SK-N-SH (cell line): ENCODE results near the gene DNHD1. TPM values are rescaled to one million over a fixed set of nuclear protein-coding genes. Genes with fewer than 3 reads are reported as not detected.

ENCODE experiments used
- CTCF ChIA-PET: fragments of 300-600, 350-600 bp; formaldehyde crosslinking; extraction: SDS; loops from one replicate; lab custom pipeline; 2021; lab: Yijun Ruan, JAX
- POLR2A ChIA-PET: fragments of 350-600 bp; sonication (Branson Sonifier 250); formaldehyde crosslinking; extraction: SDS; loops from one replicate; lab custom pipeline; 2020; ENCODE audit warnings: antibody characterized with exemption, inconsistent platforms; lab: Yijun Ruan, JAX
- DNase-seq: peaks from one replicate; pipeline ENCODE4 v3.0.0; 2012
- H2AFZ ChIP-seq: fragments of 200-600 bp; sonication (generic); 2 replicates; pipeline ENCODE4 v1.8.1; 2016; ENCODE audit warnings: antibody characterized with exemption, mild to moderate bottlenecking, low read depth
- H3F3A ChIP-seq: fragments of 200-600 bp; sonication (generic); replicated peaks from 2 replicates; pipeline ENCODE3; 2016; ENCODE audit warnings: antibody characterized with exemption, mild to moderate bottlenecking; ENCODE audit not compliant: insufficient read depth
- H3K27ac ChIP-seq, 2 experiments: fragments of 200-500 bp in 1 of 2; fragments of 200-600 bp in 1 of 2; sonication (Bioruptor generic) in 1 of 2; sonication (generic), shearing (Covaris generic) in 1 of 2; 2 replicates each; pipeline versions ENCODE4 v1.5.1 to v1.6.1; 2014 to 2016; ENCODE audit warnings: low read depth in 2 of 2, inconsistent platforms in 1 of 2, low read length in 1 of 2, mild to moderate bottlenecking in 1 of 2, mixed read lengths in 1 of 2
- H3K27me3 ChIP-seq: fragments of 200-600 bp; sonication (generic), shearing (Covaris generic); 2 replicates; pipeline ENCODE4 v1.6.1; 2016; ENCODE audit warnings: mixed run types; ENCODE audit not compliant: insufficient read depth
- H3K36me3 ChIP-seq, 2 experiments: fragments of 200-500 bp in 1 of 2; fragments of 200-600 bp in 1 of 2; sonication (Bioruptor generic) in 1 of 2; sonication (generic) in 1 of 2; replicated peaks in 1 of 2; 2 replicates each; pipeline versions ENCODE3 to v1.5.1; 2014 to 2016; ENCODE audit warnings: low read length in 1 of 2, mild to moderate bottlenecking in 1 of 2; ENCODE audit not compliant: insufficient read depth in 2 of 2, control insufficient read depth in 1 of 2
- H3K4me1 ChIP-seq, 2 experiments: fragments of 200-500 bp in 1 of 2; fragments of 200-600 bp in 1 of 2; sonication (Bioruptor generic) in 1 of 2; sonication (generic), shearing (Covaris generic) in 1 of 2; 2 replicates each; pipeline versions ENCODE4 v1.5.1 to v1.6.1; 2014 to 2016; ENCODE audit warnings: low read depth in 1 of 2, low read length in 1 of 2, mixed run types in 1 of 2; ENCODE audit not compliant: insufficient read depth in 2 of 2, control insufficient read depth in 1 of 2
- H3K4me2 ChIP-seq: fragments of 200-600 bp; sonication (generic), shearing (Covaris generic); 2 replicates; pipeline ENCODE4 v1.6.1; 2017; ENCODE audit warnings: mixed run types
- H3K4me3 ChIP-seq, 2 experiments: fragments of 200-500 bp in 1 of 2; fragments of 200-600 bp in 1 of 2; sonication (Bioruptor generic) in 1 of 2; sonication (generic), shearing (Covaris generic) in 1 of 2; 2 replicates each; pipeline versions ENCODE4 v1.5.1 to v1.8.1; 2014 to 2016; ENCODE audit warnings: low read depth in 2 of 2, inconsistent platforms in 1 of 2, low read length in 1 of 2, mild to moderate bottlenecking in 1 of 2, mixed read lengths in 1 of 2, moderate library complexity in 1 of 2
- H3K79me2 ChIP-seq: fragments of 200-600 bp; sonication (generic); 2 replicates; pipeline ENCODE4 v1.8.1; 2017; ENCODE audit warnings: mild to moderate bottlenecking; ENCODE audit not compliant: insufficient read depth
- H3K9ac ChIP-seq: fragments of 200-600 bp; sonication (generic); 2 replicates; pipeline ENCODE4 v1.6.1; 2017; ENCODE audit warnings: mixed run types
- H3K9me2 ChIP-seq: fragments of 200-600 bp; sonication (generic); 2 replicates; pipeline ENCODE4 v1.6.1; 2017; ENCODE audit warnings: mixed run types
- H3K9me3 ChIP-seq: fragments of 200-600 bp; sonication (generic); 2 replicates; pipeline ENCODE4 v1.6.1; 2017; ENCODE audit warnings: mixed run types, mild to moderate bottlenecking, moderate library complexity
- H4K20me1 ChIP-seq: fragments of 200-600 bp; sonication (generic); 2 replicates; pipeline ENCODE4 v1.6.1; 2017; ENCODE audit warnings: mild to moderate bottlenecking, mixed run types; ENCODE audit not compliant: insufficient read depth
- CHD2 ChIP-seq: fragments of 150-350 bp; IDR thresholded peaks from 2 replicates; pipeline ENCODE4 v1.6.1; 2018; ENCODE audit warnings: low read length; ENCODE audit not compliant: partially characterized antibody
- CTCF ChIP-seq: fragments of 200-600 bp; sonication (generic); IDR thresholded peaks from 2 replicates; pipeline ENCODE4 v1.6.1; 2017; ENCODE audit warnings: antibody characterized with exemption, mild to moderate bottlenecking, moderate library complexity
- ELF1 ChIP-seq: IDR thresholded peaks from 2 replicates; pipeline ENCODE4 v1.4.0; 2012
- EZH2phosphoT487 ChIP-seq: fragments of 200-600 bp; sonication (generic); IDR thresholded peaks from 2 replicates; pipeline ENCODE4 v1.6.1; 2017; ENCODE audit warnings: low read depth, mixed run types, mild to moderate bottlenecking, antibody characterized with exemption, moderate library complexity, borderline replicate concordance
- FOSL2 ChIP-seq: IDR thresholded peaks from 2 replicates; pipeline ENCODE4 v1.4.0; 2012; ENCODE audit warnings: low read depth, mild to moderate bottlenecking, moderate library complexity, borderline replicate concordance
- FOXJ3 ChIP-seq: sonication (generic); formaldehyde crosslinking; IDR thresholded peaks from 2 replicates; pipeline ENCODE4 v1.5.1; 2020; ENCODE audit warnings: mild to moderate bottlenecking, missing genetic modification reagents
- GATA2 ChIP-seq: sonication (generic); formaldehyde crosslinking; IDR thresholded peaks from 2 replicates; pipeline ENCODE4 v1.5.0; 2020; ENCODE audit warnings: mild to moderate bottlenecking, missing genetic modification reagents
- JUND ChIP-seq: IDR thresholded peaks from 2 replicates; pipeline ENCODE4 v1.4.0; 2012
- MEF2A ChIP-seq: IDR thresholded peaks from 2 replicates; pipeline ENCODE4 v1.4.0; 2012; ENCODE audit warnings: low read depth, borderline replicate concordance
- MXI1 ChIP-seq: IDR thresholded peaks from 2 replicates; pipeline ENCODE4 v1.6.1; 2012; ENCODE audit warnings: mild to moderate bottlenecking, low read depth, low read length, improper control_type of control experiment
- NFIC ChIP-seq: IDR thresholded peaks from 2 replicates; pipeline ENCODE4 v1.4.0; 2012; ENCODE audit warnings: borderline replicate concordance
- POLR2AphosphoS5 ChIP-seq: IDR thresholded peaks from 2 replicates; pipeline ENCODE4 v1.6.1; 2012; ENCODE audit warnings: low read depth, low read length
- RAD21 ChIP-seq: IDR thresholded peaks from 2 replicates; pipeline ENCODE4 v1.6.1; 2012; ENCODE audit warnings: mild to moderate bottlenecking, low read length
- RCOR1 ChIP-seq: fragments of 150-350 bp; IDR thresholded peaks from 2 replicates; pipeline ENCODE4 v1.6.1; 2017; ENCODE audit warnings: antibody characterized with exemption, low read length
- RXRA ChIP-seq: IDR thresholded peaks from 2 replicates; pipeline ENCODE4 v1.4.0; 2012; ENCODE audit warnings: low read depth, mild to moderate bottlenecking, borderline replicate concordance
- SIN3A ChIP-seq: IDR thresholded peaks from 2 replicates; pipeline ENCODE4 v1.6.1; 2012; ENCODE audit warnings: low read depth, mild to moderate bottlenecking, low read length, moderate library complexity, borderline replicate concordance
- SMC3 ChIP-seq: IDR thresholded peaks from 2 replicates; pipeline ENCODE4 v1.6.1; 2012; ENCODE audit warnings: low read depth, low read length, improper control_type of control experiment
- TEAD4 ChIP-seq: IDR thresholded peaks from 2 replicates; pipeline ENCODE4 v1.4.0; 2012; ENCODE audit warnings: mild to moderate bottlenecking, borderline replicate concordance; ENCODE audit not compliant: insufficient read depth
- USF2 ChIP-seq: fragments of 150-350 bp; IDR thresholded peaks from 2 replicates; pipeline ENCODE4 v1.6.1; 2017; ENCODE audit warnings: antibody characterized with exemption, low read length, low read depth, borderline replicate concordance
- YY1 ChIP-seq: IDR thresholded peaks from 2 replicates; pipeline ENCODE4 v1.4.0; 2012; ENCODE audit warnings: low read depth, mild to moderate bottlenecking
- WGBS: methylation state at CpG from one replicate; pipeline ENCODE4 v1.1.6; 2017; ENCODE audit warnings: low lambda C conversion rate; 5-methylcytosine and 5-hydroxymethylcytosine counted together
- polyA plus RNA-seq, 3 experiments: library from polyadenylated mRNA; depleted of rRNA; stranded (reverse); fragments of >200 nt; gene quantifications; 2 replicates each; pipeline ENCODE4 v1.2.3, GENCODE V29; 2012
- TF ChIP-seq, protein P1 (sequence below): IDR thresholded peaks from 2 replicates; pipeline ENCODE4 v1.4.0; 2012; ENCODE audit warnings: low read depth, borderline replicate concordance
- TF ChIP-seq, protein P2 (sequence below): fragments of 150-350 bp; IDR thresholded peaks from 2 replicates; pipeline ENCODE4 v1.6.1; 2016; ENCODE audit warnings: mild to moderate bottlenecking, low read depth, low read length

Gene DNHD1
- polyA plus RNA-seq, 1 of the 3 experiments (the other 2 are of a cell fraction), result 5.3 TPM

DNA sequence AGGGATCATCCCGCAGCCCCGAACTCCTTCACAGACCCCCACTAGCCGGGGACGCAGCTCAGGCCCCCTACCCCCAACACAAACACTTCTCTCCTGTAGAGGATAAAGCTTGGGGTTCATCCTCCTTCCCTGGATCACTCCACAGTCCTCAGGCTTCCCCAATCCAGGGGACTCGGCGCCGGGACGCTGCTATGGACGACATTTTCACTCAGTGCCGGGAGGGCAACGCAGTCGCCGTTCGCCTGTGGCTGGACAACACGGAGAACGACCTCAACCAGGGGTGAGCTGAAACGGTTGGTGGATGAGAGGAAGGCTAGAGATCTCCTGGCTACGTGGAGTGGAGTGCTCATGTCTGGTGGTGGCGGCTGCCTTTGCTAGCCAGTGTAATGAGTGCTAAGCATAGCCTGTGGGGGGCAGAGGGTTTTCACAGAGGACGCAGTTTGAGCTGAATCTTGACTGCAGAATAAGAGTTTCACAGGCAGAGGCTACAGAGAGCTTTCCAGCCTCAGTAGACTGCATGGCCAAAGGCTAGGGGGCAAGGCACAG, 107.1 kb downstream of the DNHD1 start:
- DNase-seq, result peak; percentile 73
- Histone ChIP-seq H2AFZ (peak overlapping the region; percentile 65), H4K20me1 (no peaks in the 10 kb centered on the region; the same call in 1 of the 2 replicates), H3K27ac (peak overlapping the region; percentile 79 to 91), H3K4me2 (peak overlapping the region; percentile 86), H3F3A (peaks cover 38% of the 10 kb centered on the region), H3K27me3 (no peaks in the 10 kb centered on the region), H3K9ac (peak overlapping the region; percentile 92), H3K79me2 (peaks cover 95% of the 10 kb centered on the region), H3K4me3 (peak overlapping the region; percentile 67 to 95), H3K9me3 (no peaks in the 10 kb centered on the region), H3K9me2 (no peaks in the 10 kb centered on the region), H3K4me1 (peaks cover 26 to 40% of the 10 kb centered on the region in 2 experiments), H3K36me3 (peaks cover 25 to 44% of the 10 kb centered on the region in 2 experiments)
- ChIA-PET POLR2A (interaction anchor here (0.9 to 3.0 kb wide), 5 partner anchors 8 to 135 kb away, joined by 3 to 15 read pairs (median 5); partner anchors contain the start of genes MRPL17, TAF10 and TPP1), CTCF (interaction anchor here (0.6 to 2.2 kb wide), 11 partner anchors 8 to 225 kb away, joined by 3 to 13 read pairs (median 4); partner anchors contain the start of genes MRPL17, TAF10 and TPP1)
- TF ChIP-seq FOSL2, result no peak
- no peak for TF ChIP-seq TEAD4
- 0 out of 2 replicates have a peak, but pooled peaks have one; percentile 13 for TF ChIP-seq RCOR1
- TF ChIP-seq, protein P1, sequence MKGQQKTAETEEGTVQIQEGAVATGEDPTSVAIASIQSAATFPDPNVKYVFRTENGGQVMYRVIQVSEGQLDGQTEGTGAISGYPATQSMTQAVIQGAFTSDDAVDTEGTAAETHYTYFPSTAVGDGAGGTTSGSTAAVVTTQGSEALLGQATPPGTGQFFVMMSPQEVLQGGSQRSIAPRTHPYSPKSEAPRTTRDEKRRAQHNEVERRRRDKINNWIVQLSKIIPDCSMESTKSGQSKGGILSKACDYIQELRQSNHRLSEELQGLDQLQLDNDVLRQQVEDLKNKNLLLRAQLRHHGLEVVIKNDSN, result no peak
- 0 out of 2 replicates have a peak, but pooled peaks have one; percentile 24 for TF ChIP-seq SIN3A
- TF ChIP-seq MEF2A, result no peak
- TF ChIP-seq CHD2, result no peak
- no peak for TF ChIP-seq ELF1
- TF ChIP-seq NFIC, result no peak
- TF ChIP-seq JUND, result no peak
- peak; percentile 32; the same call in 1 of the 2 replicates for TF ChIP-seq CTCF
- TF ChIP-seq, protein P2, sequence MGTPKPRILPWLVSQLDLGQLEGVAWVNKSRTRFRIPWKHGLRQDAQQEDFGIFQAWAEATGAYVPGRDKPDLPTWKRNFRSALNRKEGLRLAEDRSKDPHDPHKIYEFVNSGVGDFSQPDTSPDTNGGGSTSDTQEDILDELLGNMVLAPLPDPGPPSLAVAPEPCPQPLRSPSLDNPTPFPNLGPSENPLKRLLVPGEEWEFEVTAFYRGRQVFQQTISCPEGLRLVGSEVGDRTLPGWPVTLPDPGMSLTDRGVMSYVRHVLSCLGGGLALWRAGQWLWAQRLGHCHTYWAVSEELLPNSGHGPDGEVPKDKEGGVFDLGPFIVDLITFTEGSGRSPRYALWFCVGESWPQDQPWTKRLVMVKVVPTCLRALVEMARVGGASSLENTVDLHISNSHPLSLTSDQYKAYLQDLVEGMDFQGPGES, result no peak
- no peak for TF ChIP-seq YY1
- TF ChIP-seq RXRA, result no peak
- TF ChIP-seq USF2, result no peak
- TF ChIP-seq SMC3, result peak; percentile 3; the same call in 1 of the 2 replicates
- TF ChIP-seq GATA2 (CRISPR knock-in tag), result no peak
- TF ChIP-seq MXI1, result peak; percentile 32; the same call in 1 of the 2 replicates
- no peak for TF ChIP-seq POLR2AphosphoS5
- TF ChIP-seq RAD21, result peak; percentile 46
- no peak for TF ChIP-seq EZH2phosphoT487
- no peak for TF ChIP-seq FOXJ3 (CRISPR knock-in tag)
- WGBS, result 0% methylated on average over 20 of the region's 20 CpGs
